ENCODE results near the gene ALG9. TPM values are rescaled to one million over a fixed set of nuclear protein-coding genes. Genes with fewer than 3 reads are reported as not detected.

ALG9 gene
- total RNA-seq, 1 experiment from 2014 or later: 23.7 TPM

GRCh38 chr11:111836162-111836561 lies 35.2 kb downstream of the ALG9 start:
- BruUV-seq (replicated peaks): no TSS peak
- H3K27ac ChIP-seq (ENCODE audit: low read depth, low read length): no peak overlapping the region
- H3K9me2 ChIP-seq (ENCODE audit: insufficient read depth): no peaks in the 10 kb centered on the region
- no peaks in the 10 kb centered on the region for H3K27me3 ChIP-seq (ENCODE audit: insufficient read depth, low read length)
- 0 out of 4 replicates have a peak, but pooled peaks cover 0 to 2% of the 10 kb centered on the region in 2 experiments for H3K4me1 ChIP-seq (ENCODE audit: control insufficient read depth in 1 of 2, insufficient read depth in 2 of 2, low read length in 2 of 2)
- no peak overlapping the region for H3K4me3 ChIP-seq (replicated peaks in 1 of 2; ENCODE audit: low read depth in 1 of 2, low read length in 2 of 2)
- CTCF ChIA-PET: no interaction called here
- H4K20me1 ChIP-seq (ENCODE audit: insufficient read depth): no peaks in the 10 kb centered on the region
- no peak for ATAC-seq
- H3K79me2 ChIP-seq (ENCODE audit: insufficient read depth, low read length): no peaks in the 10 kb centered on the region
- TF ChIP-seq EZH2 (IDR thresholded peaks at IDR 0.05): no peak
- no peak for TF ChIP-seq ELF1 (IDR thresholded peaks at IDR 0.05; ENCODE audit: borderline replicate concordance, low read depth)
- TF ChIP-seq SIN3A (IDR thresholded peaks at IDR 0.05; ENCODE audit: low read depth): no peak
- TF ChIP-seq SRF (IDR thresholded peaks at IDR 0.05; ENCODE audit: low read depth): no peak
- no peak for TF ChIP-seq CEBPB (IDR thresholded peaks at IDR 0.05; ENCODE audit: low read depth)
- TF ChIP-seq EGR1 (IDR thresholded peaks at IDR 0.05; ENCODE audit: low read depth): no peak
- no peak for TF ChIP-seq CTCF (IDR thresholded peaks at IDR 0.05 in 2 of 3, conservative IDR thresholded peaks at IDR 0.05 in 1 of 3; ENCODE audit: borderline replicate concordance in 1 of 3, insufficient read depth in 1 of 3, low read depth in 2 of 3, low read length in 2 of 3)
- no peak for TF ChIP-seq ZBTB33 (IDR thresholded peaks at IDR 0.05; ENCODE audit: extremely low read depth, insufficient replicate concordance, low read length)
- TF ChIP-seq ZFX (IDR thresholded peaks at IDR 0.05): no peak
- no peak for TF ChIP-seq MAX (IDR thresholded peaks at IDR 0.05)
- no peak for TF ChIP-seq SP1 (IDR thresholded peaks at IDR 0.05; ENCODE audit: low read depth)
- no peak for TF ChIP-seq FOSL1 (IDR thresholded peaks at IDR 0.05; ENCODE audit: low read depth)
- no peak for TF ChIP-seq JUND (IDR thresholded peaks at IDR 0.05)
- TF ChIP-seq TCF7L2 (IDR thresholded peaks at IDR 0.05; ENCODE audit: borderline replicate concordance, extremely low read depth, insufficient read depth, insufficient read length): no peak
- no peak for TF ChIP-seq YY1 (IDR thresholded peaks at IDR 0.05; ENCODE audit: extremely low read depth, insufficient replicate concordance, low read depth, low read length)
- no peak for TF ChIP-seq RAD21 (IDR thresholded peaks at IDR 0.05; ENCODE audit: low read depth)
- TF ChIP-seq ATF3 (IDR thresholded peaks at IDR 0.05): no peak
- no peak for TF ChIP-seq CBX3 (IDR thresholded peaks at IDR 0.05; ENCODE audit: low read depth)
- peaks cover 0 to 4% of the 10 kb centered on the region in 2 experiments; a peak in 3 of 4 replicates for H3K36me3 ChIP-seq (ENCODE audit: control insufficient read depth in 1 of 2, insufficient read depth in 2 of 2, low read length in 2 of 2)
- no peaks in the 10 kb centered on the region for H3K9me3 ChIP-seq (ENCODE audit: control insufficient read depth in 1 of 2, insufficient read depth in 1 of 2, low read depth in 1 of 2, low read length in 2 of 2)
- intact Hi-C loops (cut with micrococcal nuclease): no loop called here
- POLR2A ChIA-PET: no interaction called here
- DNase-seq (ENCODE audit: low read depth, low spot score): no peak
- no peak overlapping the region for H3K9ac ChIP-seq (ENCODE audit: low read length)
- RAD21 ChIA-PET (ENCODE audit: low non-redundant PET in 1 of 2, low total read pairs in 2 of 2, uncharacterized antibody in 2 of 2, unreplicated experiment in 2 of 2): no interaction called here
- H2AFZ ChIP-seq (ENCODE audit: low read depth, low read length, poor library complexity, severe bottlenecking): no peak overlapping the region
- no peak overlapping the region for H3K4me2 ChIP-seq (ENCODE audit: low read length)

Measured in HCT116 (cell line).